ENCODE data around the gene GRB7.
"Not testable (repeated sequence)": the region's sequence is repeated elsewhere in the genome, so short reads cannot be mapped to it uniquely, and the experiment has no call there.

The GRB7 gene

DNA sequence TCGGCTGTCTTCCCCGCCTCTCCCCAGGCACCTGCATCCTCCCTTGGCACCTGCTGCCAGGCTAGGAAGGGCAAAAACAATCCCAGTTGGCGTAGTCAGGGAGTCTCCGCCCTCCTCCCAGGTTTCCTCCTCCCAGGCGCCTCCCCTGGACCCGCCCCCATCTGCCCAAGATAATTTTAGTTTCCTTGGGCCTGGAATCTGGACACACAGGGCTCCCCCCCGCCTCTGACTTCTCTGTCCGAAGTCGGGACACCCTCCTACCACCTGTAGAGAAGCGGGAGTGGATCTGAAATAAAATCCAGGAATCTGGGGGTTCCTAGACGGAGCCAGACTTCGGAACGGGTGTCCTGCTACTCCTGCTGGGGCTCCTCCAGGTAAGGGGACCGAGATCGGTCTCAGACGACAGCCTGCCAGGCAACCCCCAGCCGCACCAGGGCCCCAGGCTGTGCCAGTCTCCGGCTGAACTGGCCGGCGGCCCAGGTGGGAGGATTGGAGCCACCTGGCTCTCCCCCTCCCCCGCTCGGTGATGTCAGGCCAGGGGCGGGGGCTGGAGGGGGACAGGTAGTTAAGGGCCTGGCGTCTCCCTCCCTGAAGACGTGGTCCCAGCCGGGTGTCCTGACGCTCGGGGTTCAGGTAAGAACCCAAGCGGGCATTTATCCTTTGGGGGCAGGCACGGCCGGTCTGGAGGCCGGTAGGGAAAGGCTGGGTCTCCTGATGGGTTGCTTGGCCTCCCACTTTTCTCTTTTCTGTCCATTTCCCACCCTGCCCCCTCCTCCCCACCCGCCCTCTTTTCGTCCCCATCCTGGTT lies at the start of gene GRB7:
TSS of gene GRB7 (plus strand) at position 179 of the 808 bp plus-strand sequence. CDS start 4,364 bp downstream, outside the sequence.
- no peak for DNase-seq (ENCODE audit: low read depth, low spot score)

DNA sequence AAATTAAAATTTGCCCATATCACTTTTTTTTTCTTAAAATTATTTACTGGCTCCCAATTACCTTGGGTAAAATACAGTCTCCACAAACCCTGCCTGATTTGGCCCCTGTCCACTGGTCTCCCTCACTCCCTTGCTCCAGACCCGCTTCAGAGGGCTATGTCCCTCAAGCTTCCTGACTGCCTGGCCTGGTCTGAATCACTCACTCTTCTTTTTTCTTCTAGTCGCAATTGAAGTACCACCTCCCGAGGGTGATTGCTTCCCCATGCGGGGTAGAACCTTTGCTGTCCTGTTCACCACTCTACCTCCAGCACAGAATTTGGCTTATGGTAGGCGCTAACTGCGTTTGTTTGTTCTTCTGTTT lies 49.3 kb upstream of the GRB7 start:
- no peak for DNase-seq (ENCODE audit: low read depth, low spot score)

DNA sequence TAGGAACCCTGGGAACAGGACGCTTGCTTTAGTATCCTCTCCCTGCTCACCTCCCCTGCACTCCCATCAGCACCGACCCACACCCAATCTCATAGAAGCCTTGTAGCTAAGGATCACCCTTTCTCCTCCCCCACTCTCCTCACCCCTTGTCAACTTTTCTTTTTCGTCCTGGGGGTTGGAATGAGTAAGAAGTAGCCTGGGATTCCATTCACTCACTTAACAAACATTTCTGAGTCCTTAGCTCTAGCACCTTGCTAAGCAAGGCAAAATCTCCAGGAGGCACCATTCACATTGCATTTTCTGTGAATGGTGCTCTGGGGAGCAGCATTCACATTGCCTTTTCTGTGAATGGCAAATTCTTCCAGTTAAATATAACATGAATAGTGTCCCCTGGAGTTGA lies 48.8 kb upstream of the GRB7 start:
- DNase-seq (ENCODE audit: low read depth, low spot score): no peak

DNA sequence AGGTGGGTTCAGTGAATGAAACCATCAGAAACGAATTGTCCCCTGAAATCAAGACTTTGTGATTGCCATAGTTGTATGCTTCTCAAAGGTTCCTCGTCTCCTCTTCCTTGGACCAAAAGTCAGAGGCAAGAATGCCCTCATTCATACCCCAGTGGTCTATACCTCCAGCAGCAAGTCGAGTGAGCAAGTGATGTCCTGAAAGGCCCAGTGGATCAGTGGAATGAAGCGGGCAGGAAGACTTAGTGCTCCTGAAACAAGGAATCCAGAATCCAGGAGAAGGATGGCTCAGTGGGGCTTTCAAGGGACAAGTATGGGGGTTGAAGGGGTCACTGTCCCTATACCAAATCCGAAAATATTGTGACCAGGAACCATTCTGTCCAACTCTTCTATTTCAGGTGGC lies 43.1 kb upstream of the GRB7 start:
- no peak for DNase-seq (ENCODE audit: low read depth, low spot score)

DNA sequence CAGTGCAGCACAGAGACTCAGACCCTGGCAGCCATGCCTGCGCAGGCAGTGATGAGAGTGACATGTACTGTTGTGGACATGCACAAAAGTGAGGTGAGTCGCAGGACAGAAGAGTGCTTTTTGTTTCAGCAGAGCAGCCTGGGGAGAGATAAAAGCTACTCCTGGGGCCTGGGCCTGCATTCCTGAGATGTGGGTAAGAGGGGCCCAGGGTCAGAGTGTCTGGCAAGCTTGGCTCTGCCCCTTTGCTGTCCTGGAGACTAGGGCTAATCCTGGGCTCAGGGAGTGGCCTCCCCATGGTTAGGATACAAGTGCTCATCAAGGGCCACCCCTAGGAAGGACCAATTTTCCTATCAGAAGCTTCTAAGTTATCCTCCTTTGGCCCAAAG lies 42.7 kb upstream of the GRB7 start:
- DNase-seq (ENCODE audit: low read depth, low spot score): no peak

DNA sequence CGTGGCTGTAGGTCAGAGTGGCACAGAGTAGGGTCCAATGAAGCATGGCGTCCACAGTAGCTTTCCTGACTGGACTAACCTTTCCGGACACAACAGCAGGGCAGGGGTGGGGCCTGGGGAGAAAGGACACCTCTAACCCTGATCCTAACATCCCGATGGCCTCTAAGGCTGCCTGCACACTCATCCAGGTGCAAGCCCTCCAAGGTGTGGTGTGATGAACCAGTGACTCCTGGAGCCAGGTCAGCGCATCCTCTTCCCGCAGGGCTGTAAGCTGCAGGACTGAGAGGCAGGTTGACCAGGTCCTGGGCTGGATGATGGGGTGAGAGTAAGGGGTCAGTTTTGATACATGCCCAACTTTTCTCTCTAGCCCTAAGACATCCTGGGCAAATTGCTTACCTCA lies 41.0 kb upstream of the GRB7 start:
- DNase-seq (ENCODE audit: low read depth, low spot score): no peak

DNA sequence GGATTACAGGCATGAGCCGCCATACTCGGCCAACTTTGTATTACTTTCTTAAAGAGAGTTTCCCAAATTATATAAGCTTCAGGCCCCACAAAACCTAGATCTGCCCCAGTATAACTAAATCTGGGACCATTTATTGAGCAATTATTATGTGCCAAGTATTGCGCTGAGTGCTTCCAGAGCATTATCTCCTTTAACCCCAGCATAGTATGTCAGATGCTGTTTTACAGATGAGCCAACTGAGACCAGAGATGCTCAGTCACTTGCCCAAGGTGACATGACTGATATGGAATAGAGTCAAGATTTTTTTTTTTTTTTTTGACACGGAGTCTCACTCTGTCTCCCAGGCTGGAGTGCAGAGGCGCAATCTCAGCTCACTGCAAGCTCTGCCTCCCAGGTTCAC lies 39.8 kb upstream of the GRB7 start:
- DNase-seq (ENCODE audit: low read depth, low spot score): no peak

DNA sequence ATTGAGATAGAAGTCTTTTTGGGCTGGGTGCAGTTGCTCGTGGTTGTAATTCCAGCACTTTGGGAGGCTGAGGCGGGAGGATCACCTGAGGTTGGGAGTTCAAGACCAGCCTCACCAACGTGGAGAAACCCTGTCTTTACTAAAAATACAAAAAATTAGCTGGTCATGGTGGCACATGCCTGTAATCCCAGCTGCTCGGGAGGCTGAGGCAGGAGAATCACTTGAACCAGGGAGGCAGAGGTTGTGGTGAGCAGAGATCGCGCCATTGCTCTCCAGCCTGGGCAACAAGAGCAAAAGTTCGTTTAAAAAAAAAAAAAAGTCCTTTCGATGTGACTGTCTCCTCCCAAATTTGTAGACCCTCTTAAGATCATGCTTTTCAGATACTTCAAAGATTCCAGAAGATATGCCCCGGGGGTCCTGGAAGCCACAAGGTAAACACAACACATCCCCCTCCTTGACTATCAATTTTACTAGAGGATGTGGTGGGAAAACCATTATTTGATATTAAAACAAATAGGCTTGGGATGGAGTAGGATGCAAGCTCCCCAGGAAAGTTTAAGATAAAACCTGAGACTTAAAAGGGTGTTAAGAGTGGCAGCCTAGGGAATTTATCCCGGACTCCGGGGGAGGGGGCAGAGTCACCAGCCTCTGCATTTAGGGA lies 38.5 kb upstream of the GRB7 start:
- not testable (repeated sequence) for DNase-seq (ENCODE audit: low read depth, low spot score)

DNA sequence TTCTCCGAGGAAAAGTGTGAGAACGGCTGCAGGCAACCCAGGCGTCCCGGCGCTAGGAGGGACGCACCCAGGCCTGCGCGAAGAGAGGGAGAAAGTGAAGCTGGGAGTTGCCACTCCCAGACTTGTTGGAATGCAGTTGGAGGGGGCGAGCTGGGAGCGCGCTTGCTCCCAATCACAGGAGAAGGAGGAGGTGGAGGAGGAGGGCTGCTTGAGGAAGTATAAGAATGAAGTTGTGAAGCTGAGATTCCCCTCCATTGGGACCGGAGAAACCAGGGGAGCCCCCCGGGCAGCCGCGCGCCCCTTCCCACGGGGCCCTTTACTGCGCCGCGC lies 38.0 kb upstream of the GRB7 start, which contains the start of gene ERBB2:
TSS of gene ERBB2 (plus strand) at position 247 of the 330 bp plus-strand sequence. CDS start 175 bp downstream, outside the sequence.
- DNase-seq (ENCODE audit: low read depth, low spot score): no peak

DNA sequence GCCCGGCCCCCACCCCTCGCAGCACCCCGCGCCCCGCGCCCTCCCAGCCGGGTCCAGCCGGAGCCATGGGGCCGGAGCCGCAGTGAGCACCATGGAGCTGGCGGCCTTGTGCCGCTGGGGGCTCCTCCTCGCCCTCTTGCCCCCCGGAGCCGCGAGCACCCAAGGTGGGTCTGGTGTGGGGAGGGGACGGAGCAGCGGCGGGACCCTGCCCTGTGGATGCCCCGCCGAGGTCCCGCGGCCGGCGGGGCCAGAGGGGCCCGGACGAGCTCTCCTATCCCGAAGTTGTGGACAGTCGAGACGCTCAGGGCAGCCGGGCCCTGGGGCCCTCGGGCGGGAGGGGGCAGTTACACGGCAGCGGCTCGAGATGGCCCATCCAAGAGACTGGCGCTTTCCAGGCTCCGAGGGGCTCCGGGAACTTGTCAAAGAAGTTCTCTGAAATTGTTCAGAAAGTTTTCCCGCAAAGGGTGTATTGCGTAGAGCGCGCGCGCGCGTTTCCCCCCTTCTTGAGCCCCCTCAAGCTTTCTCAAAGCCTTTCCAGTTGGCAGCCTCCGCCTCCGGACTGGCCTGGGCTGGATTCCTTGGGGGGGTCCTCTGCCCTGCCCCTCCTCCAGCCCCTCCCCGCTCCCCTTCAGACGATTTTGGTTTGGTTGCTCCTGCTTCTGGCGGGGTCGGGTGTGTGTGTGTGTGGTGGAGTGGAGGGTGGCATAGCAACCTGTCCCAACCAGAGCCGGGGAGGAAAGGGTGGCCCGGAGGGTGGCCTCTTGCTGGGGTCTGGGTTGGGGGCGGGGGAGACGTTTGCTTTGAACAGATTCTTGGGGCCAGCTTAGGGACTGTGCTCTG lies 37.4 kb upstream of the GRB7 start:
- no peak for DNase-seq (ENCODE audit: low read depth, low spot score)

DNA sequence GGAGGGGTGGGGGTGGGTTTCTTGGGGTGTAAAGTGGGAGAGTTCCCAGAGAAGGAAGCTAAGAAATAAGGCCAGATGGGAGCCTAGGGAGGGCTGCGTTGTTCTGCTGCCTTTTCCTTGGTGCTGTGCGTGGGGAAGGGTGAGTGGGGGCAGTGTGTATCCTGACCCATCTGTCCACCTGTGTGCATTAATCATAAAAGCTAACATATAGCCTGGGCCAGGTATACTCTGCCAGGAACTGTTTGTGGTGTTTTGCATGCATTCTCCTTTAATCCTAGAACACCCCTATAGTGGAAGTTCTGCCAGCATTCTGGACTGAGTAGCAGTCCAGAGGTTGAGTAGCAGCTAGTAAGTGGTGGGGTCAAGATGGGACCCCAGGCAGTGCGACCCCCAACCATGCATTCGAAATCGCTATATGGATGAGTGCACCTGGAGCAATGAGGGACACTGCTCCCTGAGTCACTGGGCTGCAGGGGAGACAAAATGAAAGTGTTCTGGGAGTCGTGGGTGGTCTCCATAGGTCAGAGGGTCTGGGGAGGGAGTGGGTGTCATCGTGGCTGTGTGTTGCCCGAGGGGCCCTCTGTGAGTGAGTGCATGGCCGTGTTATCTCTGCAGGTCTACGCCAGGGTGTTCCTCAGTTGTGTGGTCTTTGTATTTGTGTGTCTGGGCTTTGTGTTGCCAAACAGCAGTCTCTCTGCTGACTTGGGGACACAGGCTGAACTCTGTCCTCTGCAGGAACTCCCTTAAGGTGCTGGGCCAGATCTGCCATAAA lies 36.5 kb upstream of the GRB7 start:
- DNase-seq (ENCODE audit: low read depth, low spot score): no peak

DNA sequence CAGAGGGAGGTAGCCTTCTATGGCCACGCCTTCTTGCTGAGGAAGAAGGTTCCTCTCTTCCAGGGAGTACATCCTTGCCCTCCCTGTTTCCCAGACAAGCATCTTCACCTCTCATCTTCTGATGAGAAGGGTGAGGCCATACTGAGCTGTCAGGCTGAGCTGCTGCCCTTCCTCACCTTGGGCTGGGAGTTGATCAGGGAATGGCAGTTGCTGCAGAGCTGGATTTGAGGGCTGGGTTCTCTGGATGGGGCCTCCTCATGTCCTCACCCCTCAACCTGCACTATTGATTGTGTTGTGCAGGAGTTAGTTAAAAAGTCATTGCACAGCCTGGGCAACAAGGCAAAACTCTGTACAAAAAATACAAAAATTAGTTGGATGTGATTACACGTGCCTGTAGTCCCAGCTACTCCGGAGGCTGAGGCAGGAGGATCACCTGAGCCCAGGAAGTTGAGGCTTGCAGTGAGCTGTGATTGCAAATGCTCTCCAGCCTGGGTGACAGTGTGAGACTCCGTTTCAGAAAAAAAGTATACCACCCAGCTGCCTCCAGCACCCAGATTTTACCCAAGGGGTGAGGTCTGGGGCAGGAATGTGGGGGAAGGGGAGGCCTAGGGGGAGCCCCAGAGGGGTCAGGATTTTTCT lies 35.8 kb upstream of the GRB7 start:
- no peak for DNase-seq (ENCODE audit: low read depth, low spot score)

DNA sequence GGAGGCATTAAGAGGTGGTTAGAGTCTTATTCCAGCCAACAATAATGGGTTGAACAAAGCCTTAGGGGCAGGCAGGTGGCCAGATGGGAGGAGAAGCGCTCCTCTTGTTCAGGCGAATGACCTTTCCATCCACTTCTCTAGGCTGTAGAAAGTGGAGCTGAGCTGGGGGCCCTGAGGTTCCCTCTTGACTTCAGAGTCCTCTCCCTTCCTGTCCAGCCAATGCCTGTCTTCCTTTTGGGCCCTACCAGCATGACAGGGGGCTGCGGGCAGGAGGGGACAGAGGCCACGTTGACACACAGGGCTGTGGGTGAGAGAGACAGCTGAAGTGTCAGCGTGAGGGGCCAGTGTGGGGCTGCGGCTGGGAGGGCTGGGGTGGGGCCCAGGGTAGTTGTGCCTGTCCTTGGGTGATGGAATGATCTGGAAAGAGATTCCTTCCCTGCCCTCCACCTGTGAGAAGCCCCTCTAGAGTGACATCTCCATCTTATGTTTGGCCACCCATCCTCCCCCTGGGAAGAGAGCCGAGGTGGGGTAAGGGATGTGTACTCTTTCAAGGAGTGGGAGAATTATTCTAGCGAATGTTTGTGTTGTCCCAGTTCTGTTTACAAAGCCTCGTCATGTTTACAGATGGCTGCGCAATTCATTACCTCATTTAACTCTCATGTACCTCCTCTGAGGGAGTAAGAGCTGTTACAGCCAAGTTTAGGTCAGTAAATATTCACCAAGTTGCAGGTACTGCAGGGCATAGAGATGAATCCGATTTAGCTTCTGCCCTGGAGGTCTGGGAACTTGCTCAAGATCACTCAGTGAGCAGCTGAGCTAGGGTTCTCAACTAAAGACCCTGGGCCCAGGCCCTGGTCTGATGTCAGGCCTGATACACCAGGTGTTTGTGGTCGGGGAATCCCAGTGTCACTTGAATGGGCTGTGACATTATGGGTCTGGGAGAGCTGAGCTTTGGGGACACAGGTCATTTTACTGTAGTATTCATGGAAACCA lies 34.5 kb upstream of the GRB7 start:
- DNase-seq (ENCODE audit: low read depth, low spot score): no peak

DNA sequence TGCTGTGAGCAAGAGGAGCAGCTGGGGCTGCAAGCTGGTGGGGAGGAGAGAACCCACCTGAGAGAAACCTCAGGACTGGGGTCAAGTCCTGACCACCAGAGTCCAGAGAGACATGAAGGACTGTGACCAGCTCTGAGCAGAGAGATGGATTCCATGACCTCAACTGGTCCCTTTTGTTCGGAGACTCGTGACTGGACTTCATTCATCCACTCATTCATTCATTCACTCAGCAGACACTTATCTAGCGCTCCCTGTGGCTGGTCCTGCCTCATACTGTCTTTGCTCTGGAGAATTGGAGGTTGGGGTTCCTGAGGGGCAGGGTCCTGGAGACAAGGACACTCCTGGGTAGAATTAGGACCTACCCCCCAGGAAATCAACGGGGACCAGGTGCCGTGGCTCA lies 33.8 kb upstream of the GRB7 start:
- no peak for DNase-seq (ENCODE audit: low read depth, low spot score)

DNA sequence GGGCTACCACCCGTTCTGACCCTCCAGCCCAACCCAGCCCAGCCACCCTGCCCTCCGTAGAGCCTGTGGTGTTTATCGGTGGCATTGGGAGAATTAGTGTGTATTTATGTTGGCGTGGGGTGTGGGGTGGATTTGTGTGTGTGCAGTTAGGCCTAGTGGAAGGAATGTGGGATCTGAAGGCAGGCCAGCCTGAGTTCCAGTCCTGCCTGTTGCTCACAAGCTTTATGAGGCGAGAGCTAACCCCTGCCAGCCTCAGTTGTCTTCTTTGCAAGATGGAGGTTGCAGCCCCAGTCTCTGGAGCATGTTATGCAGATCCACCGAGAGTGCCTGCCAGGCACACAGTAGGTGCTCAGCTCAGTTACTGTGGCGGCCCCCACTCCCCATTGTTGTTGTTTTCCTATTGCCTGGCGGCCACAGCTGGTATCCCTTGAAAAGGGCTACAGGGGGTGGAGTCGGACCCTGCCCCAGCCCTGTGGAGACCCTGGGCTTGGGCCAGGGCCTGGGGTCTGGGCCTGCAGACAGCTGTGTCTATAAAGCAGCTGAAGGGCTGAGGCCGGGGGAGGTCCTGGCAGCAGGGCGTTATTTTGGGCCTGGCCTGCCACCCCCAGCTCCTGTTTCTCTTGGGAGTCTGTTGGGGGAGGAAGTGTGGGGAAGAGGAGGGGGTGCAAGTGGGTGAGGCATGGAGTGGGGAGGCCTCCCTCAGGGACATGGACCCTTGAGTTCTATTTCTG lies 32.8 kb upstream of the GRB7 start:
- DNase-seq (ENCODE audit: low read depth, low spot score): no peak

DNA sequence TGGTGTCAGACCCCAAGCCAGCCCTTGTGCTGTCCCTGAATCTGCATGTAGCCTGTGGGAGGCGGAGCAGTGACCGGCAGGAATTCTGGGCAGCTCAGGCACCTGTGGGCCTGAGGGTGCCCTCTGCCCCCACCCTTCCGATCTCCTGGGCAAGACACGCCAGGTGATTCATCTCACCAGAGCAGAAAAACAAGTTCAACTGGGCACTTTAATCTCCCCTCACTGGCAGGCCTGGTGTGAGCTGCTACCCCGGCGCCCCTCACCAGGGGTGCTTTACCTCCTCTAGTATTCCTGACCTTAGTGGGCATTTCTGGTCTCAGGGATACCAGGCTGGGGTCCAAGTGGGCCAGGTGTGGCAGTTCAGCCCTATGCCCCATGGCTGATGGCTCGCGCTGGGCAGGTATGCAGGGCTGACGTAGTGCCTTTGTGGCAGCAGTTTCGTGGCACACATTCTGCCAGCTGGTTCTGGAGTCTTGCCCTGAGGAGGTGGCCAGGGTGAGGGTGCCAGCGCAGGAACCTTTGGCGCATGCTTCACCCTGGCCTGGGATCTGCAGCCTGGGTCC lies 31.9 kb upstream of the GRB7 start:
- DNase-seq (ENCODE audit: low read depth, low spot score): no peak

DNA sequence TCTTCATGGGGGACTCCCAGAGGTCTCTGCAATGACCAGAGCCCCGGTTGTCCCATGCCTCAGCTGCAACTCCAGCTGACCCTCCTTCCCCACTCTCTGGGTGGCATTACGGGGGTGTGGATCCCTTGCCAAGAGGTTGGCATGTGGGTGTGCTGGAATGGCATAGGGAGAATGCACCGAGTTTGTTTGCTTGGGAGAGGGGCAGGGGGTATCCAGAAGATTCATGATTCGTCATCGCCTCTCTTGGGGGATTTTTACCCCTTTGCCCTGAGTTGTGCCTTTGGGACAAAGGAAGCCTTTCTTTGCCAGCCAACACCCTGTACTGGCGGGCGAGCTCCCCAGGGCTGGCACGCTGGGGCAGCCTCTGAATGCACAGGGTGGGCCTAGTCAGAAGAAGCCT lies 31.4 kb upstream of the GRB7 start:
- DNase-seq (ENCODE audit: low read depth, low spot score): no peak

DNA sequence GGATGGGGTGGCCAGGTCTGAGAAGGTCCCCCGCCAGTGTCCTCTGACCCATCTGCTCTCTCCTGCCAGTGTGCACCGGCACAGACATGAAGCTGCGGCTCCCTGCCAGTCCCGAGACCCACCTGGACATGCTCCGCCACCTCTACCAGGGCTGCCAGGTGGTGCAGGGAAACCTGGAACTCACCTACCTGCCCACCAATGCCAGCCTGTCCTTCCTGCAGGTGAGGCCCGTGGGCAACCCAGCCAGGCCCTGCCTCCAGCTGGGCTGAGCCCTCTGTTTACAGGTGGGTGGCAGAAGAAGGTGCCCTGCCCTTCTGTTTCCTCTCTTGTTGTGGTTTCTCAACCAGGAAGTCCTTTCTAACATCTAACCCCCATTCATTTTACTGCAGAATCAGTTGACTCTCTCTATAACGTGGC lies 30.8 kb upstream of the GRB7 start:
- no peak for DNase-seq (ENCODE audit: low read depth, low spot score)

Data from brain pericyte (primary cell).